ENCODE measurements around the gene MYO15B.
A peak's percentile ranks its signal among the peaks of the same experiment; 100 is the strongest.
"Not testable (repeated sequence)": the region's sequence is repeated elsewhere in the genome, so short reads cannot be mapped to it uniquely, and the experiment has no call there.

Gene MYO15B

GRCh38 chr17:75571197-75571884 is 16.3 kb upstream of the MYO15B start:
- DNase-seq (ENCODE audit: insufficient read length) = peak; percentile 89
- FAIRE-seq = peak; percentile 97

GRCh38 chr17:75571885-75572215 is 15.8 kb upstream of the MYO15B start:
- FAIRE-seq (no peak), DNase-seq (ENCODE audit: insufficient read length) (no peak)
- TF ChIP-seq POLR2A (IDR thresholded peaks at IDR 0.05; ENCODE audit: low read depth, low read length) (no peak), POLR2AphosphoS5 (IDR thresholded peaks at IDR 0.05; ENCODE audit: low read depth, low read length) (no peak), TAF1 (IDR thresholded peaks at IDR 0.05; ENCODE audit: borderline replicate concordance, low read depth, low read length) (no peak)

More at GRCh38 chr17:75571197-75571884, 16.3 kb upstream of the MYO15B start:
- peak; percentile 74; the same call in 1 of the 2 replicates for TF ChIP-seq POLR2AphosphoS5 (IDR thresholded peaks at IDR 0.05; ENCODE audit: low read depth, low read length)
- no peak for TF ChIP-seq TAF1 (IDR thresholded peaks at IDR 0.05; ENCODE audit: borderline replicate concordance, low read depth, low read length)
- TF ChIP-seq POLR2A (IDR thresholded peaks at IDR 0.05; ENCODE audit: low read depth, low read length) = peak; percentile 82

GRCh38 chr17:75572713-75573539 is 14.7 kb upstream of the MYO15B start:
- DNase-seq (ENCODE audit: insufficient read length) (no peak), FAIRE-seq (no peak)
- TF ChIP-seq POLR2AphosphoS5 (IDR thresholded peaks at IDR 0.05; ENCODE audit: low read depth, low read length) (no peak), TAF1 (IDR thresholded peaks at IDR 0.05; ENCODE audit: borderline replicate concordance, low read depth, low read length) (no peak), POLR2A (IDR thresholded peaks at IDR 0.05; ENCODE audit: low read depth, low read length) (no peak)

- FAIRE-seq (no peak), DNase-seq (ENCODE audit: insufficient read length) (no peak)
- TF ChIP-seq POLR2AphosphoS5 (IDR thresholded peaks at IDR 0.05; ENCODE audit: low read depth, low read length) (no peak), TAF1 (IDR thresholded peaks at IDR 0.05; ENCODE audit: borderline replicate concordance, low read depth, low read length) (no peak), POLR2A (IDR thresholded peaks at IDR 0.05; ENCODE audit: low read depth, low read length) (no peak)
Observed at GRCh38 chr17:75573540-75573957, 14.1 kb upstream of the MYO15B start.

GRCh38 chr17:75573994-75574393 is 13.6 kb upstream of the MYO15B start:
- TF ChIP-seq POLR2AphosphoS5 (IDR thresholded peaks at IDR 0.05; ENCODE audit: low read depth, low read length) (no peak), POLR2A (IDR thresholded peaks at IDR 0.05; ENCODE audit: low read depth, low read length) (no peak), TAF1 (IDR thresholded peaks at IDR 0.05; ENCODE audit: borderline replicate concordance, low read depth, low read length) (no peak)
- FAIRE-seq = no peak
- DNase-seq (ENCODE audit: insufficient read length) = no peak

GRCh38 chr17:75574404-75575036 is 13.1 kb upstream of the MYO15B start:
- no peak for FAIRE-seq
- DNase-seq (ENCODE audit: insufficient read length) = no peak
- no peak for TF ChIP-seq TAF1 (IDR thresholded peaks at IDR 0.05; ENCODE audit: borderline replicate concordance, low read depth, low read length)
- TF ChIP-seq POLR2A (IDR thresholded peaks at IDR 0.05; ENCODE audit: low read depth, low read length) = no peak
- no peak for TF ChIP-seq POLR2AphosphoS5 (IDR thresholded peaks at IDR 0.05; ENCODE audit: low read depth, low read length)

- DNase-seq (ENCODE audit: insufficient read length) = no peak
- no peak for FAIRE-seq
- TF ChIP-seq POLR2A (IDR thresholded peaks at IDR 0.05; ENCODE audit: low read depth, low read length) = no peak
- TF ChIP-seq TAF1 (IDR thresholded peaks at IDR 0.05; ENCODE audit: borderline replicate concordance, low read depth, low read length) = no peak
- no peak for TF ChIP-seq POLR2AphosphoS5 (IDR thresholded peaks at IDR 0.05; ENCODE audit: low read depth, low read length)
Observed at GRCh38 chr17:75575197-75575596, 12.4 kb upstream of the MYO15B start.

GRCh38 chr17:75575728-75576127 is 11.9 kb upstream of the MYO15B start:
- DNase-seq (ENCODE audit: insufficient read length) = no peak
- no peak for TF ChIP-seq TAF1 (IDR thresholded peaks at IDR 0.05; ENCODE audit: borderline replicate concordance, low read depth, low read length)
- TF ChIP-seq POLR2A (IDR thresholded peaks at IDR 0.05; ENCODE audit: low read depth, low read length) = no peak
- TF ChIP-seq POLR2AphosphoS5 (IDR thresholded peaks at IDR 0.05; ENCODE audit: low read depth, low read length) = no peak
- FAIRE-seq = no peak

- TF ChIP-seq POLR2AphosphoS5 (IDR thresholded peaks at IDR 0.05; ENCODE audit: low read depth, low read length) (no peak), TAF1 (IDR thresholded peaks at IDR 0.05; ENCODE audit: borderline replicate concordance, low read depth, low read length) (no peak), POLR2A (IDR thresholded peaks at IDR 0.05; ENCODE audit: low read depth, low read length) (no peak)
- DNase-seq (ENCODE audit: insufficient read length) (no peak), FAIRE-seq (no peak)
Observed at GRCh38 chr17:75576661-75577060, 10.9 kb upstream of the MYO15B start.

- DNase-seq (ENCODE audit: insufficient read length); FAIRE-seq: not testable (repeated sequence)
Observed at GRCh38 chr17:75581121-75581725, 6.4 kb upstream of the MYO15B start.

- not testable (repeated sequence) for FAIRE-seq; DNase-seq (ENCODE audit: insufficient read length)
Observed at GRCh38 chr17:75583197-75583596, 4.4 kb upstream of the MYO15B start.

- DNase-seq (ENCODE audit: insufficient read length) = no peak
- FAIRE-seq = no peak
- TF ChIP-seq POLR2AphosphoS5 (IDR thresholded peaks at IDR 0.05; ENCODE audit: low read depth, low read length) (no peak), POLR2A (IDR thresholded peaks at IDR 0.05; ENCODE audit: low read depth, low read length) (no peak), TAF1 (IDR thresholded peaks at IDR 0.05; ENCODE audit: borderline replicate concordance, low read depth, low read length) (no peak)
Observed at GRCh38 chr17:75584849-75585175, 2.8 kb upstream of the MYO15B start.
